OCI-LY7 (cell line): ENCODE measurements around the gene UHRF1. TPM values are rescaled to one million over a fixed set of nuclear protein-coding genes. Genes with fewer than 3 reads are reported as not detected.

Source experiments
- BruUV-seq: library from RNA; stranded (reverse); fragments of 400-500 nt; replicated peaks from 2 replicates; lab custom pipeline; 2021; lab: Mats Ljungman, UMichigan
- CTCF ChIA-PET: fragments of 300-600 bp; sonication (Branson Sonifier 250); formaldehyde crosslinking; loops from one replicate; lab custom pipeline; 2022; ENCODE audit warnings: antibody characterized with exemption; ENCODE audit not compliant: unreplicated experiment; lab: Charles Lee
- POLR2A ChIA-PET: fragments of 300-600 bp; sonication (Branson Sonifier 250); formaldehyde crosslinking; loops from one replicate; lab custom pipeline; 2022; ENCODE audit warnings: antibody characterized with exemption; lab: Charles Lee
- DNase-seq: peaks from one replicate; pipeline ENCODE4 v3.0.0-alpha.2; 2015; ENCODE audit warnings: low spot score
- H2AFZ ChIP-seq: fragments of 200-600 bp; sonication (generic), shearing (Covaris generic); 2 replicates; pipeline ENCODE4 v1.6.1; 2014; ENCODE audit warnings: mild to moderate bottlenecking, antibody characterized with exemption, low read length, moderate library complexity
- H3K27ac ChIP-seq: fragments of 200-600 bp; sonication (generic); 2 replicates; pipeline ENCODE4 v1.5.1; 2014; ENCODE audit warnings: mixed run types, low read depth, mild to moderate bottlenecking, moderate library complexity, low read length, inconsistent platforms; ENCODE audit not compliant: poor library complexity, severe bottlenecking
- H3K36me3 ChIP-seq: fragments of 200-600 bp; sonication (generic); 2 replicates; pipeline ENCODE4 v1.6.1; 2014; ENCODE audit warnings: mild to moderate bottlenecking, antibody characterized with exemption, low read length, moderate library complexity, mixed read lengths; ENCODE audit not compliant: insufficient read depth
- H3K4me1 ChIP-seq: fragments of 200-600 bp; sonication (generic); 2 replicates; pipeline ENCODE4 v1.5.1; 2014; ENCODE audit warnings: mild to moderate bottlenecking, low read length; ENCODE audit not compliant: insufficient read depth, poor library complexity, severe bottlenecking
- H3K4me2 ChIP-seq: fragments of 200-600 bp; sonication (generic); 2 replicates; pipeline ENCODE4 v1.6.1; 2014; ENCODE audit warnings: mild to moderate bottlenecking, low read length
- H3K4me3 ChIP-seq: fragments of 200-600 bp; sonication (generic); 2 replicates; pipeline ENCODE4 v1.5.1; 2014; ENCODE audit warnings: mild to moderate bottlenecking, low read depth, low read length; ENCODE audit not compliant: poor library complexity, severe bottlenecking
- H3K79me2 ChIP-seq: fragments of 200-600 bp; sonication (generic); 2 replicates; pipeline ENCODE4 v1.6.1; 2016; ENCODE audit warnings: low read depth, mild to moderate bottlenecking, low read length, moderate library complexity, mixed read lengths; ENCODE audit not compliant: insufficient read depth
- H3K9me2 ChIP-seq: fragments of 200-600 bp; sonication (generic); 2 replicates; pipeline ENCODE4 v1.6.1; 2016; ENCODE audit warnings: mild to moderate bottlenecking, low read length, mixed read lengths; ENCODE audit not compliant: insufficient read depth
- H3K9me3 ChIP-seq: fragments of 200-600 bp; sonication (generic); 2 replicates; pipeline ENCODE4 v1.6.1; 2014; ENCODE audit warnings: mild to moderate bottlenecking, mixed run types, low read length, mixed read lengths
- H4K20me1 ChIP-seq: fragments of 200-600 bp; sonication (generic); 2 replicates; pipeline ENCODE4 v1.6.1; 2014; ENCODE audit warnings: mild to moderate bottlenecking, antibody characterized with exemption, low read length, moderate library complexity, mixed read lengths; ENCODE audit not compliant: insufficient read depth
- EZH2phosphoT487 ChIP-seq: fragments of 200-600 bp; sonication (generic); IDR thresholded peaks from 2 replicates; pipeline ENCODE4 v1.6.1; 2018; ENCODE audit warnings: low read depth, borderline replicate concordance, mild to moderate bottlenecking, mixed run types, antibody characterized with exemption, low read length, moderate library complexity, mixed read lengths
- intact Hi-C: fragments of 100-400 bp; cut with micrococcal nuclease; formaldehyde crosslinking; loops from one replicate; pipeline ENCODE4 v1.10.0; 2022; ENCODE audit not compliant: unreplicated experiment
- total RNA-seq, 2 experiments: library from RNA; depleted of rRNA in 1 of 2; stranded (reverse); fragments of >200 nt in 1 of 2; shearing (Covaris generic) in 1 of 2; gene quantifications; 2 replicates each; pipeline ENCODE4 v1.2.3, GENCODE V29; 2014 to 2022
- TF ChIP-seq, protein P1 (sequence below): fragments of 200-600 bp; sonication (generic); conservative IDR thresholded peaks from 2 replicates; pipeline ENCODE4 v1.5.1; 2014; ENCODE audit warnings: mild to moderate bottlenecking, antibody characterized with exemption, low read length, moderate library complexity, mixed read lengths

Gene UHRF1
- total RNA-seq, 2 experiments from 2014 or later: 141 to 186 TPM

- no TSS peak for BruUV-seq
- Histone ChIP-seq H4K20me1 (no peaks in the 10 kb centered on the region), H3K36me3 (peaks cover 9% of the 10 kb centered on the region; the same call in 1 of the 2 replicates), H3K9me3 (no peaks in the 10 kb centered on the region), H3K27ac (no peak overlapping the region), H3K9me2 (no peaks in the 10 kb centered on the region), H2AFZ (no peak overlapping the region), H3K4me3 (no peak overlapping the region), H3K4me1 (peaks cover 22% of the 10 kb centered on the region), H3K4me2 (no peak overlapping the region), H3K79me2 (no peaks in the 10 kb centered on the region)
- TF ChIP-seq, protein P1, sequence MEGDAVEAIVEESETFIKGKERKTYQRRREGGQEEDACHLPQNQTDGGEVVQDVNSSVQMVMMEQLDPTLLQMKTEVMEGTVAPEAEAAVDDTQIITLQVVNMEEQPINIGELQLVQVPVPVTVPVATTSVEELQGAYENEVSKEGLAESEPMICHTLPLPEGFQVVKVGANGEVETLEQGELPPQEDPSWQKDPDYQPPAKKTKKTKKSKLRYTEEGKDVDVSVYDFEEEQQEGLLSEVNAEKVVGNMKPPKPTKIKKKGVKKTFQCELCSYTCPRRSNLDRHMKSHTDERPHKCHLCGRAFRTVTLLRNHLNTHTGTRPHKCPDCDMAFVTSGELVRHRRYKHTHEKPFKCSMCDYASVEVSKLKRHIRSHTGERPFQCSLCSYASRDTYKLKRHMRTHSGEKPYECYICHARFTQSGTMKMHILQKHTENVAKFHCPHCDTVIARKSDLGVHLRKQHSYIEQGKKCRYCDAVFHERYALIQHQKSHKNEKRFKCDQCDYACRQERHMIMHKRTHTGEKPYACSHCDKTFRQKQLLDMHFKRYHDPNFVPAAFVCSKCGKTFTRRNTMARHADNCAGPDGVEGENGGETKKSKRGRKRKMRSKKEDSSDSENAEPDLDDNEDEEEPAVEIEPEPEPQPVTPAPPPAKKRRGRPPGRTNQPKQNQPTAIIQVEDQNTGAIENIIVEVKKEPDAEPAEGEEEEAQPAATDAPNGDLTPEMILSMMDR: no peak
- TF ChIP-seq EZH2phosphoT487: no peak
- no peak for DNase-seq
- intact Hi-C loops: no loop called here
- CTCF ChIA-PET: no interaction called here
- POLR2A ChIA-PET: interaction anchor here (0.6 kb wide), 1 partner anchor 48 kb away, joined by 4 read pairs; no protein-coding TSS in a partner anchor
Observed at GRCh38 chr19:4977299-4978174, 68.2 kb downstream of the UHRF1 start.

DNA sequence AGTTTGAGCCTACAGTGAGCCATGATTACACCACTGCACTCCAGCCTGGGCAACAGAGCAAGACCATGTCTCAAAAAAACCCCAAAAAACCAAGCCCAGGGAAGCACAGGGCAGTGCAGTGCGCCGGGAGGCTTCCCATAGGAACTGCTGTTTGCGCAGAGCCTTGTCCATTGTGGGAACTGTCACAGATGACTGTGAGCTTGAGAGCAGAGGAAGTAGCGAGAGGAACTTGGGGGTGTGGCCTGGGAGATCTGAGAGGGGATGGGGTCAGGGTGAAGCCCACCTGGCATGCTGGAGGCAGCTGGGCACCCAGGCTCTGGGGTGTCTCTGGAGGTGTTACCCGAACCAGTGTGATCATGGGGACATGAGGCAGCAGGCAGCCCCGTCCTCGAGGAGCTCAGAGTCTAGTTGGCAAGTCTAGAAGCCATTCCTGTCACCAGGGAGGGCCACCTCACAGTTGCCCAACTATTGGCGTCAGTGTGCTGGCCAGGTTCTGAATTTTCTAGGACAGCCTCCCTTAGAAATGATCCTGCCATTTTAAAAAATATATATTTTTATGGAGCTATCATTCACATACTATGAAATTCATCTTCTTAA, 70.0 kb downstream of the UHRF1 start:
- no peak overlapping the region for H3K4me2 ChIP-seq
- no peaks in the 10 kb centered on the region for H3K9me2 ChIP-seq
- intact Hi-C loops: no loop called here
- TF ChIP-seq, protein P1: no peak
- no peak for TF ChIP-seq EZH2phosphoT487
- H4K20me1 ChIP-seq: no peaks in the 10 kb centered on the region
- POLR2A ChIA-PET: interaction anchor here (0.6 kb wide), 1 partner anchor 63 kb away, joined by 4 read pairs; no protein-coding TSS in a partner anchor
- CTCF ChIA-PET: no interaction called here
- no peak overlapping the region for H3K27ac ChIP-seq
- no peak overlapping the region for H2AFZ ChIP-seq
- peaks cover 22% of the 10 kb centered on the region for H3K4me1 ChIP-seq
- peaks cover 9% of the 10 kb centered on the region; the same call in 1 of the 2 replicates for H3K36me3 ChIP-seq
- no peak overlapping the region for H3K4me3 ChIP-seq
- H3K79me2 ChIP-seq: no peaks in the 10 kb centered on the region
- no peaks in the 10 kb centered on the region for H3K9me3 ChIP-seq
- no peak for DNase-seq
- no TSS peak for BruUV-seq
